ENCODE results near the gene IGSF23. TPM values are rescaled to one million over a fixed set of nuclear protein-coding genes. Genes with fewer than 3 reads are reported as not detected.
"Not testable (repeated sequence)": the region's sequence is repeated elsewhere in the genome, so short reads cannot be mapped to it uniquely, and the experiment has no call there.

Gene IGSF23
- total RNA-seq, 1 donor from 2014 or later: not detected

- H3K36me3 Mint-ChIP-seq (ENCODE audit: low read depth): no peaks in the 10 kb centered on the region
Observed at GRCh38 chr19:44590245-44591059, 22.9 kb upstream of the IGSF23 start.

GRCh38 chr19:44591340-44591993 is 21.9 kb upstream of the IGSF23 start:
- peaks cover 29% of the 10 kb centered on the region for H3K4me1 Mint-ChIP-seq (ENCODE audit: low read depth)
- DNase-seq (ENCODE audit: low spot score); H3K36me3 Mint-ChIP-seq (ENCODE audit: low read depth); H3K27ac Mint-ChIP-seq (ENCODE audit: unreplicated experiment); H3K27me3 Mint-ChIP-seq (ENCODE audit: low read depth); H3K9me3 Mint-ChIP-seq (ENCODE audit: low read depth); H3K4me3 Mint-ChIP-seq (ENCODE audit: unreplicated experiment): not testable (repeated sequence)

More at GRCh38 chr19:44590245-44591059, 22.9 kb upstream of the IGSF23 start:
- no peaks in the 10 kb centered on the region for H3K9me3 Mint-ChIP-seq (ENCODE audit: low read depth)
- H3K4me3 Mint-ChIP-seq (ENCODE audit: unreplicated experiment): no peak overlapping the region
- peaks cover 31% of the 10 kb centered on the region for H3K4me1 Mint-ChIP-seq (ENCODE audit: low read depth)
- no peak for TF ChIP-seq CTCF (IDR thresholded peaks at IDR 0.05)
- no peak for DNase-seq (ENCODE audit: low spot score)
- H3K27ac Mint-ChIP-seq (ENCODE audit: unreplicated experiment): no peak overlapping the region
- H3K27me3 Mint-ChIP-seq (ENCODE audit: low read depth): no peaks in the 10 kb centered on the region

- H3K4me3 Mint-ChIP-seq (ENCODE audit: unreplicated experiment): no peak overlapping the region
- H3K27ac Mint-ChIP-seq (ENCODE audit: unreplicated experiment): no peak overlapping the region
- H3K36me3 Mint-ChIP-seq (ENCODE audit: low read depth): peaks cover 4% of the 10 kb centered on the region
- no peaks in the 10 kb centered on the region for H3K9me3 Mint-ChIP-seq (ENCODE audit: low read depth)
- peaks cover 5% of the 10 kb centered on the region for H3K27me3 Mint-ChIP-seq (ENCODE audit: low read depth)
- H3K4me1 Mint-ChIP-seq (ENCODE audit: low read depth): peaks cover 19% of the 10 kb centered on the region
- DNase-seq (ENCODE audit: low spot score): no peak
- no peak for TF ChIP-seq CTCF (IDR thresholded peaks at IDR 0.05)
Observed at GRCh38 chr19:44592451-44592890, 20.9 kb upstream of the IGSF23 start.

- Mint-ChIP-seq H3K27me3 (ENCODE audit: low read depth) (peaks cover 5% of the 10 kb centered on the region), H3K4me1 (ENCODE audit: low read depth) (peaks cover 11% of the 10 kb centered on the region), H3K36me3 (ENCODE audit: low read depth) (peaks cover 4% of the 10 kb centered on the region), H3K27ac (ENCODE audit: unreplicated experiment) (no peak overlapping the region), H3K9me3 (ENCODE audit: low read depth) (no peaks in the 10 kb centered on the region), H3K4me3 (ENCODE audit: unreplicated experiment) (no peak overlapping the region)
- no peak for TF ChIP-seq CTCF (IDR thresholded peaks at IDR 0.05)
- no peak for DNase-seq (ENCODE audit: low spot score)
Observed at GRCh38 chr19:44593294-44593693, 20.1 kb upstream of the IGSF23 start.

GRCh38 chr19:44593866-44594266 is 19.5 kb upstream of the IGSF23 start:
- not testable (repeated sequence) for H3K4me3 Mint-ChIP-seq (ENCODE audit: unreplicated experiment); DNase-seq (ENCODE audit: low spot score); H3K27ac Mint-ChIP-seq (ENCODE audit: unreplicated experiment); H3K9me3 Mint-ChIP-seq (ENCODE audit: low read depth); H3K4me1 Mint-ChIP-seq (ENCODE audit: low read depth); H3K36me3 Mint-ChIP-seq (ENCODE audit: low read depth); H3K27me3 Mint-ChIP-seq (ENCODE audit: low read depth)

GRCh38 chr19:44596428-44597130 is 16.8 kb upstream of the IGSF23 start:
- no peak overlapping the region for H3K4me3 Mint-ChIP-seq (ENCODE audit: unreplicated experiment)
- H3K27me3 Mint-ChIP-seq (ENCODE audit: low read depth): peaks cover 5% of the 10 kb centered on the region

More at GRCh38 chr19:44596428-44597130, 16.8 kb upstream of the IGSF23 start:
- Mint-ChIP-seq H3K9me3 (ENCODE audit: low read depth) (no peaks in the 10 kb centered on the region), H3K4me1 (ENCODE audit: low read depth) (peaks cover 4% of the 10 kb centered on the region), H3K36me3 (ENCODE audit: low read depth) (peaks cover 4% of the 10 kb centered on the region), H3K27ac (ENCODE audit: unreplicated experiment) (no peak overlapping the region)
- TF ChIP-seq CTCF (IDR thresholded peaks at IDR 0.05): no peak
- DNase-seq (ENCODE audit: low spot score): no peak

Measured in chondrocyte (in vitro differentiated cells).